Middle frontal gyrus (tissue), 1 donor: ENCODE results near the gene SLC39A1.
"Not testable (repeated sequence)": the region's sequence is repeated elsewhere in the genome, so short reads cannot be mapped to it uniquely, and the experiment has no call there.

ENCODE experiments used
- DNase-seq: peaks from one replicate; pipeline ENCODE4 v3.0.0-alpha.2; 2015; ENCODE audit warnings: low spot score; ENCODE audit errors: extremely low spot score

Gene SLC39A1

DNA sequence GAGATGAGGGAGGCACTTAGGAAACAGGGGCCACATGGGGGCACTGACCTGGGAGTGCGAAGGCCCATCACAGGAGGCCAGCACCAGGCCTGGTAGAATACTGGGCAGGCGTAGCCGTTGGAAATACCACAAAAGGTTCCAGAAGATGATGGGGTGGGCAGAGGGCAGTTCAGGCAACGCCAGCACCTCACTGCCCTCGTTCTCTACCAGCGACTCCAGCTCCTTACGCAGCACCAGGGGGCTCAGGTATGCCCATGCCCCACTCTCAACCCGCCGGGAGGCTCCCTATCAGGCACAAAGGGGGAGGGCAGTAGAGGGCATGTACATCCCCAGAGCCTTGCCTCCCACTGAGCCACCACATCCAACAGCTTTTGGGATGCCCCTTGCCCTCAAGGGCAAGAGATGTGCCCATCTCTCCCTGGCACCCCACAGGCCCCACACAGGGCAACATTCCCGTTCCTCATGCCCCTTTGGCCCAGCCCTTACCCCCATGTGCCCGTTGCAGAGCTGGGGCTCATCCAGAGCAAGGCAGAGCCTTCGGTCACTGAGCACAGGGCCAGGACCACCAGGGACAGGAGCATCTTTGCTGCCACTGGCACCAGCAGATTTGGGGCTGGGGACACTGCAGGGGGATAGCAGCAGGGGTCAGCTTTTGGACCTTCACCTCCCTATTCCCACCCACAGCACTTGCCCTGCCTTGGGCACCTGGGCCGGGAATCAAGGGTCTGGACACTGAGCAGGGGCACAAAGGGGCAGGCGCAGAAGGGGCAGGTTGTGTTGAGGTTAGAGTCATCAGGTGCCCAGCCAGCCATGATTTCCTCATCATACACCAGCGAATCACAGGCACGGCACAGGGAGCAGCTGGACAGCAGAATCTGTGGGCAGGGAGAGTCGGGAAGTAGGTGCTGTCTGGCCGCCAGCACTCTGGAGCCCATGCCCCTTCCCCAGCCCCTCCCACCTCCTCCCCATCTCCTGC is 30.9 kb downstream of the SLC39A1 start:
- no peak for DNase-seq

DNA sequence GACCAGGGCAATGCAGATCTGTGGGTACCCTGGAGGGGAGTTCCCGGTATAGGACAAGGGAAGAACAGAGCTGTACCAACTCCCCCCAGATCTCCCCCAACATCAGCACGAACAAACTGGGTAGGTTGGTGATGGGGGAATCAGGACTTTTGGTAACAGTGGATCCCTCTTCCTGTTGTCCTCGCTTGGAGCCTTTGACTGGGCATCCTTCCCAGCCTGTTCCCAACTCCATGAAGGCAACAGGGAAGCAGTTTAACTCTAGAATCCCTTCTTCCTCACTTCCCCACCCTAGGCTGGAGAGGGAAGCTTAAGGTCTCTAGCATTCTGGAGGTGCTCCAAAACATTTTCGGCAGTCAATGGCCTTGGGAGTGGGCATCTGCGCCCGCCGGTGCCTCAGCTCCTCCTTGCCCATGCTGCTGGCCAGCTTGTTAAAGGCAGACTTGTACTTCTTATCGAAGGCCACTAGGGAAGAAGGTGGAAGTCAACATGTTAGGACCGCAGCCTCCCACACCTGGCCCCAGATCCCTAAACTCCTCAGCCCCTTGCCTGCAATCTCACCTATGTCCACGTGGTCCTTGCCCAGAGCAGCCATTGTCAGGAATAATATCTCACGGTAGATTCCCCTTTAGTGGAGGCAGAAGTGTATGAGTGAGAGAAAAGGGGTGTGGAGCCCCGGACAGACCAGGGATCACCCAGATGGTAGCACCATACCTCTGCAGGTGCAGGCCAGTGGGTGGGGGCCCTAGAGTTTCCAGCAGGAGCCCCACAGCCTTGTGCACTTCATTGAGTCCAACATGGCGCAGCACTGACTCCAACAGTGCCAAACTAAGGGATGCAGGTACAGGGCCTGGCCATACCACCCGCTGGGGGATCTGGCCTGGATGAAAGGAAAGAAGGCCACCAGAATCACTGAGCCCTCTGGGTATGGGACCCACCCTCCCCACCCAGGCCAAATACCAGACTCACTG is 33.1 kb downstream of the SLC39A1 start:
- no peak for DNase-seq

DNA sequence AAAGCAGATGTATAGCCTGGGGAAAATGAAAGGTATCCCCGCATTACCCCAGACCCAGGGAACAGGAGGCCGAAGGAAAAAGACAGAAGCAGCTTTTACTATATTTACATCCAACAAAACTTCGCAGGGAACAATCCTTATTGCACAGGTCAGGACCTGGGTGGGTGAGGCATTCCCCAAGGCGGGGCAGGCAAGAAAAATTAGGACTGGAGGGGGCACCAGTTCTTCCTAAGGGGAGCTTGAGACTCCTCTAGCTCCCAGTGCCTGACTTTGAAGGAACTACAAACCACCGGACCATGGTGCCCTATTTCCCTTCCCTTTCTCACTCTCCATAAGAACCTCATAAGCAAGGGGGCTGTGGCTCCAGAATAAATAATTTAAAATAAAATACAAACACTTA is 33.9 kb downstream of the SLC39A1 start:
- no peak for DNase-seq

DNA sequence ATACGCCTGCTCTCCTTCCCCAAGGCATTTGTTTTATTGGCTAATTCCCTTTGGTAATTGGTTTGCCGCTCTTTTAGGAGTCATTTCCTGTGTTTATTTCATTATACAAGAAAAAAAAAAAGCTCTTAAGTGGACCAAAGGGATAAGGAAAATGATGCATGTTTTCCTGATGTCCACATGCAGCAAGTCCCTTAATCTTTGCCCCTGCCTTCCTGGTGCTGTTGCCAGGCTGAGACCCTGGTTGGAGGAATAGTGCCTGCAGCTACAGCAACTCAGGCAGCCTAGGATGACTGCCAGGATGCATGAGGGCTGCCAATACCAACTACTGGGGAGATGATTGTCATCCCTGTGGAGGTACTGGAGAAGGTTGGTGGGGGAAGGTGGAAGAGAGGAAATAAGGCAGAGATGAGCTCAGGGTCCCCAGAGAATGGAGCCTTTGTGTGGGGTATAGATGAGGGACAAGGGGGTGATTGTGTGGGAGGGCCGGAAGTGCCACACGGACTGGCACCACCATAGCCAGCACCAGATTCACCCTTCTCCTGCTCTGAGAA is 34.5 kb downstream of the SLC39A1 start:
- DNase-seq, result no peak

DNA sequence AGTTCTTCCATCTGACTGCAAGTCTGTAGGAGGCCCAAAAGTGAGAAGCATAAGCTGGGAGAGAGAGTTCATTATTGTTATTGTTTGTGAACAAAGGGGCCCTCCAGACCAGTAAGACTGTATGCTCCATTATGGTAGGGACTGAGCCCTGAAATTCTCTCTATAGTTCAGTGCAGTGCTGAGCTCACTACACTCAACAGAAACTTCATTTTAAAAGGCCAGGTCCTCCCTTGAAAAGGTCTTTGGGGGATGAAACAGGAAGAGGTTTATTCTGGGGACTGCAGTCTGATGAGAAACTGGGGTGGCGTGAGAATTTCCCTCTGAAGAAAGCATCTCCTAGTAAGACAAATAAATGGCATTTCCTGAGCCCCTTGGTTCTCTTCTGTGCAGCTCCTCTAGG is 35.1 kb downstream of the SLC39A1 start:
- no peak for DNase-seq

DNA sequence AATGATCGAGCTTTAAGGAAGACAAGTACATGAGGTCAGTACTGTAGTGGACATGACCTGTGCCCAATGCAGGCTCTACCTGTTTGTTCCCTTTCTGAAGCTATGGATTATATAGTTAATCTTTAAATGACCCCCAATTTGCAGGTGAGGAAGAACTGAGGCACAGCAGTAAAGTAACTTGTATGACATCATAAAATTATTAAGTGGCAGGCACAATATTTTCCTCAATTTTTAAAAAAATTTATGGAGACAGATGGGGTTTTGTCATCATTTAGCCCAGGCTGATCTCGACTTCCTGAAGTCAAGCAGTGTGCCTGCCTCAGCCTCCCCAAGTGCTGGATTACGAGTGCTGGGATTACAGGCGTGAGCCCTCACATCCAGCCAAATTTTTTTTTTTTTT is 36.9 kb downstream of the SLC39A1 start:
- DNase-seq, result no peak

DNA sequence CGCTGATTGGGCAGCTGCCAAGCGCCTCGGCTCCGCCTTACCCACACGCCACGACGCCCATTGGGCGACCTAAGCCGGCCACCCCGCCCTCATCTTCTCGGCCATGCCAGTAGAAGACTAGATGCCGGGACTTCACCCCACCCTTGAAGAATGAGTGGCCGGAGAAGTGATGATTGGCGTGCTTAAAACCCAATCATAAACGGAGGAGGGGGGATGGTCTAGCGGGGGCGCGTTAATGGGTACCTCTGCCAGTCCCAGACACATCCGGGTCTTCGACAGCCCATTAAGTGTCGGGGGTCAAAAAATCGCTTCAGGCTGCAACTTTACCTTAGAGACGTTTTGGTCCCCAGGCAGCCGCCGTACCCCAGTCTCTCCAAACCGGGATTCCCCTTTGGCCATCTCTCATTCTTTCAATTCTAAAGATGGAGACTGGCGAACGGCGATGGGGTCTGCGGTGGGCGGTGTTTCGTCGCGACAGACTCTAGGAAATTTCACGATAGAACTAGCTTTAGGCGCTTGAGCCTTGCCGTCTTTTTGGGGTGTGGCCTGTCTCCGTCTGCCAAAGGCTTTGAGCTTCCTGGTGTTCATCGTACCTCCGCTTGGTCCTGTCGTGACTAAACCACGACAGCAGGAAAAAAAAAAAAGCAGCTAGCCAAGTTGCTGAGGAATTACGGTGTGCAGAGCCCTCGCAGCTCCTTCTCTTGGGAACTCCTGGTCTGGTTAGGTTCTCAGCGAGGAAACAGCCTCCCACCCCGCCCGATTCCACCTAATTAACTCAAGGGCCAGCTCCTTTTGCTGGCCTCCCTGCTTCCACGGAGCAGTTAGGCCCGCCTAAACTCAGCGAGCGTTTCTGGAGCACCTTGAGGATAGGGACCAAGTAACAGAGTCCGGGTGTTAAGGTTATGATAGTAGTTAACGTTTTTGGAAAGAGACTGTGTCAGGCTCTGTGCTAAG is 40.1 kb downstream of the SLC39A1 start, which contains the start of gene GATAD2B:
GATAD2B (minus strand) TSS at position 1 of the 954 bp plus-strand sequence. CDS start 94,625 bp downstream, outside the sequence.
- peak; percentile 98 for DNase-seq

DNA sequence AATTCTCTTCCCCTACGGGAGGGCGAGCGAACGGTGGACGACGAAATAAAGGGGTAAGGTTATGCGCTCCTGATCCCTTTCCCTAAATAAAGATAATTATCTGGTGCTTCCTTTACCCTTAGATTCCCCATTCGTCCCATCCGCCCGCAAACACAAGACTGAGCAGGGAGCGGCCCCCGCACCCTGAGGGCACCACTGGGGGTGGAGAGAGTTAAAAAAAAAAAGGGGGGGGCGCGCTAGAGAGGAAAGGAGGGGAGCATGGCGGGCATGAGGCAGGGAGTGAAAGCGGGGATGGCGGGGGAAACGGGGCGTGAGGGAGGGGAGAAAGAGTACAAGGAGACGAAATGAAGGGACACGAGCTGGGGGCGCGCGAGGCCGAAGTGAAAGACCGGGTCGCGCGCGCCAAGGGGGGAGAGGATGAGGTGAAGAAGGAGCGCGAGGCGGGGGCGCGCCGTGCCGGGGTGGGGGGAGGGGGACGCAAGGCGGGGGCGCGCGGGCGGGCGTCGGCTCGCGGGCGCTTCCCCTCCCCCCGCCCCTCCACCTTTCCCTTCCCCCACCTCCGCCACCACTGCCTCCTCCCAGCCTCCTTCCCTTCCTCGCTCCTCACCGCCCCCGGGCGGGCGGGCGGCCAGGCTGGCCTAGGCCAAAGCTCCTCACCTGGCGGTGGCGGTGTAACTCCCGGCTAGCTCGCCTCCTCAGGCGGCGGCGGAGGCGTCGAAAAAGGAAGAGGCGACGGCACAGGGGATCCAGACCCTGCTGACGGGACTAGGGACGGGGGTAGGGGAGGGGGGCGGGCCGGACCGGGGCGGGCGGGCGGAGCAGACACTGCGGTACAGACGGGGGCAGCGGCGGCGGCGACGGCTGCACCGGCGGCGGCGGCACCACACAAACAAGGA is 41.0 kb downstream of the SLC39A1 start:
- DNase-seq, result no peak

DNA sequence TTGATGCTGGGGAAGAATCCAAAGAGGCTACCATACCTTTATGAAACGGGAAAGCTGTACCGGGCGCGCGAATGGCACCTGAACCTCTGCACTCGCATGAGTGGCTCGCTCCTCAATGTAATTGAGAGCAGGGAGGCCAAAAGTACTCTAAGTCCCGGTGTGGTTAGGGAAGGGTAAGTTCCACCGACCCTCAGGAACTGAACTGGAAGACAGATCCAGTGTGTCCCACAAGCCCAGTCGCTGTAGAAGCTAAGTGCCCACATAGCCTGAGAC is 41.6 kb downstream of the SLC39A1 start:
- DNase-seq, result no peak

DNA sequence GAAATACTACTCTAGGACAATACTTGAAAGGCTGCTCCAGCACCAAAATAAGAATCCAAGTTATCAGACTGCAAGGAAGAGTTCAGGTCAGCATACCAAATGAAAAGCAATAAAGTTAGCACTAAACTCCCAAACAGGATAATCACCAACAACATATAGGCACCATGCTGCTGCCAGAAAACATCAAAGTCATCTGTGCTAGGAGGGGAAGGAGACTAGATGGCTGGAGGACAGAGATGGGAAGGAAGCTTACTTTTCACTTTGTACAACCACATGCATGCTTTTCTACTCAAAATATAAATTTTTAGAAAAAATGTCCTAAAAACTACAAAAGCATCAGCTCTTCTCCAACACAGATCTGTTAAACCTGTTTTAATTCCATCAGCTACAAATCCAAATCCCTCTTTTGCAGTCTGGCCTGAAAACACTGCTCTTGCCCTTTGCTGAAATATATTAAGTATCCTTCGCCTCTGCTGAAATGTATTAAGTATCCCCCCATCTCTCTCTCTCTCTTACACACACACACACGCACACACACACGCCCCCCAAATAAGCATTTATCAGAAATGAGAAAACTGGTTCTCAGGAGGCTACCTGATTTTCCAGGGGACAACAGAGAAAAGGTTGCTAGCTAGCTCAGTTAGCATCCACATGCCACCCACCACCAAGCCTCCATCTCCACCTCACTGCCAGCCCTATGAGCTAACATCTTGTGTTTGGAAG is 42.1 kb downstream of the SLC39A1 start:
- no peak for DNase-seq

DNA sequence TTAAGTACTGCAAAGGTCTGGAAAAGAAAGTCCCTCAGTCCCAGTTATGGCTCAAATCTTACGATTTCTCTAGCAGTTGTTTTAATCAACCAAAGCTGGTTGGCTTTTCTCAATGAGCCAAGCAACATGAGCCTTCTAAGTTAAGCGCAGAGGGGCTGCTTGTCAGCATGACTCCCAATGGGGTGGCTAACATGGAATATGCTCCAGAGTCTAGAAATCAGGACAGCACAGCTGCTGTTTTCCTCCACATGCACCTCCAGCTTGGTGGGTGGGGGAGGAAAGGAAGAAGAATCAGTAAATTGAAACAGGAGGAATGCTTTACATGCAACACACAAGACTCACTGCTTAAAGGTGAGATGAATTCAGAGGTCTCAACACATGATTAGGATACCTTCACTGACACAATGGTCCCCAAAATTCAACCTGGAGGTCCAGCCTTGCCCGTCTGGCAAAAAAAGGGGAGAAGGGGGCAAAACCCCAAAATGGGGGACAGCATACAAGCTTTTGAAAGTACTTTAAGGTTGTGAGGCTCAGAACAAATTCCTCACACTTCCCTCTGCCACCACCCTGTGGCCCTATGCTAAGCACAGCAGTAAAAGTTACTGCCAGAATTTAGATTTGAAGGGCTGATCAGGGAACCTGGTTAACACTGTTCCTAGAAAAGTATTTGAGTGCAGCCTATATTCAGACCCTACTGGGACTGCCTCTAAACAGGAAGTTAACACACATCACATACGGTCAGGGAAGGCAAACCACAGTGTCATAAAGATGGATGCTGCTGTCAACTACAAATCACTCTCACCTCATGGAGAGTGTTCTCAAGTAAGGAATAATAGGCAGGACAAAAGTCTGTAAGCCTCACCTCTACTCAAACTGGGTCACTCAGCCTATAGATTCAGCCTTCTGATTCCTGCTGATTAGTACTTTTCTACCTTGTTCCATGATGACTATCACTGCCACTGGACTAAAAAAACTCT is 43.2 kb downstream of the SLC39A1 start:
- no peak for DNase-seq

DNA sequence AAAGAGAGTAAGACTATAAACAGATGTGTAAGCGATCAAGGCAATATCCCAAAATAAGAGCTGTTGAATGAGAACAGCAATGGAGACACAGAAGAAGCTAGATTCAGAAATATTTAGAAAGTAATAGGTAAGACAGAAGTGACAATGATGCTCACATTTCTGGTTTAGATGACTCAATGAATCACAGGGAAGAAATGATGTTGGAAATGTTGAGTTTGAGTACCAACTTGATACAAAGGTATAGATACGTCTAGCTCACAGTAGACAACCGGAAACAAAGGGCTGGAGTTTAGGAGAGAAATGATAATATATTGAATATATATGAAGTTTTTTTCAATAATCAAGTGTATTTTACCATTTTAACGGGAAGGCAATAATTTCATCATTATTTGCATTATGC is 47.0 kb downstream of the SLC39A1 start:
- no peak for DNase-seq

DNA sequence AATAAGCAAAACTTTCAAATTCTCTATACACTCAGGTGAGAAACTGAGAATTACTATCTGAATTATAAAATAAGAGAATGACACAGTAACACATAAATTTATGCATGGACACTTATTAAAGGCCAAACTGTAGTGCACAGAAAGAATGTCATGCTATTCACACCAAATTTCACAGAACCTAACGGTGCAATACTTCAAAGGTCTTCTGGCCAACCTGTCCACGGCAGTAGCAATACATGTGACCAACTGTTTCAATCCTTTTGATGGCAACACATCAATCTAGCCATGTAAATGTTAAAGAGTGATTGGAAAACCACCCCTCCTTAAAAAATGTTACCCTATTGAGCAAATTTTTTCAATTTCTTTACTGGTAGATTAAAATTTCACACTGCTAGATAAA is 51.0 kb downstream of the SLC39A1 start:
- no peak for DNase-seq

DNA sequence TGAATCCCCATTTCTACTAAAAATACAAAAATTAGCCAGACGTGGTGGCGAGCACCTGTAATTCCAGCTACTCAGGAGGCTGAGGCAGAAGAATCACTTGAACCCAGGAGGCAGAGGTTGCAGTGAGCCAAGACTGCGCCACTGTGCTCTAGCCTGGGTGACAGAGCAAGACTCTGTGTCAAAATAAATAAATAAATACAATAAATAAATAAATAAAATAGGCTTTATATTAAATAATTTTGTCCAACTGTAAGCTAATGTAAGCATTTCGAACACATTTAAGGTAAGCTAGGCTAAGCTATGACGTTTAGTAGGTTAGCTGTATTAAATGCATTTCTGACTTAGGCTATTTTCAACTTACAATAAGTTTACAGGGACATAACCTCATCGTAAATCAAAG is 52.8 kb downstream of the SLC39A1 start:
- not testable (repeated sequence) for DNase-seq
